ENCODE results near the gene DGKG. TPM values are rescaled to one million over a fixed set of nuclear protein-coding genes. Genes with fewer than 3 reads are reported as not detected.
A peak's percentile ranks its signal among the peaks of the same experiment; 100 is the strongest.

DGKG gene
- total RNA-seq, 3 donors from 2014 or later = 0.80 to 6.7 (median 0.96) TPM

- intact Hi-C loops (cut with DNase I, micrococcal nuclease) = no loop called here
- Histone ChIP-seq H3K4me1 (ENCODE audit: low read depth) (peaks cover 15% of the 10 kb centered on the region), H3K4me3 (no peak overlapping the region), H3K36me3 (ENCODE audit: low read depth) (no peaks in the 10 kb centered on the region), H3K9me3 (no peaks in the 10 kb centered on the region)
- peak in 1 of 3 donors; percentile 40 for DNase-seq
- TF ChIP-seq CTCF (IDR thresholded peaks at IDR 0.05) = no peak
- no peak for ATAC-seq
Observed at GRCh38 chr3:186099178-186099577, 262.9 kb downstream of the DGKG start.

- Histone ChIP-seq H3K9me3 (no peaks in the 10 kb centered on the region), H3K36me3 (ENCODE audit: low read depth) (no peaks in the 10 kb centered on the region), H3K4me3 (no peak overlapping the region), H3K4me1 (ENCODE audit: low read depth) (peaks cover 15% of the 10 kb centered on the region)
- ATAC-seq = no peak
- intact Hi-C loops (cut with DNase I, micrococcal nuclease) = no loop called here
- DNase-seq = no peak
- no peak for TF ChIP-seq CTCF (IDR thresholded peaks at IDR 0.05)
Observed at GRCh38 chr3:186098740-186099139, 263.3 kb downstream of the DGKG start.

- Histone ChIP-seq H3K4me1 (ENCODE audit: low read depth) (peaks cover 15% of the 10 kb centered on the region), H3K4me3 (no peak overlapping the region), H3K9me3 (no peaks in the 10 kb centered on the region), H3K36me3 (ENCODE audit: low read depth) (no peaks in the 10 kb centered on the region)
- DNase-seq (peak; percentile 58 to 83 (median 63)), ATAC-seq (peak; percentile 96)
- TF ChIP-seq CTCF (IDR thresholded peaks at IDR 0.05) = no peak
- intact Hi-C loops (cut with DNase I, micrococcal nuclease) = no loop called here
Observed at GRCh38 chr3:186097663-186098451, 264.2 kb downstream of the DGKG start.

- Histone ChIP-seq H3K9me3 (no peaks in the 10 kb centered on the region), H3K36me3 (ENCODE audit: low read depth) (no peaks in the 10 kb centered on the region), H3K4me1 (ENCODE audit: low read depth) (peaks cover 15% of the 10 kb centered on the region), H3K4me3 (no peak overlapping the region)
- ATAC-seq (no peak), DNase-seq (no peak)
- no peak for TF ChIP-seq CTCF (IDR thresholded peaks at IDR 0.05)
- intact Hi-C loops (cut with DNase I, micrococcal nuclease) = no loop called here
Observed at GRCh38 chr3:186097317-186097662, 264.7 kb downstream of the DGKG start.

Other genes starting within 250 kb of the DGKG start
- gene CRYGS, start 182.1 kb upstream of the DGKG start, total RNA-seq = 1 to 10 TPM; 3.2 to 3.9 (median 3.8) TPM
- gene TBCCD1, start 205.1 kb upstream of the DGKG start, total RNA-seq = 10 to 100 TPM; 11.0 to 13.4 (median 12.6) TPM
- 10 to 100 TPM; 32.2 to 45.7 (median 34.0) TPM for gene DNAJB11, start 208.5 kb upstream of the DGKG start, total RNA-seq